SJSA1 (cell line): ENCODE results near the gene PLXNC1. TPM values are rescaled to one million over a fixed set of nuclear protein-coding genes. Genes with fewer than 3 reads are reported as not detected.

ENCODE experiments used
- DNase-seq, 2 experiments: peaks; one replicate each; pipeline ENCODE4 v3.0.0-alpha.2; 2015 to 2020; ENCODE audit warnings: low spot score in 2 of 2, low read depth in 1 of 2
- H3K27ac ChIP-seq: fragments of 250-450 bp; sonication (Bioruptor Pico); 2 replicates; pipeline ENCODE4 v1.5.1; 2020; ENCODE audit warnings: mild to moderate bottlenecking, moderate library complexity
- H3K27me3 ChIP-seq: fragments of 250-450 bp; sonication (Bioruptor Pico); replicated peaks from 2 replicates; pipeline ENCODE4 v1.5.1; 2020; ENCODE audit warnings: mild to moderate bottlenecking, moderate library complexity
- H3K36me3 ChIP-seq: fragments of 250-450 bp; sonication (Bioruptor Pico); 2 replicates; pipeline ENCODE4 v1.5.1; 2020; ENCODE audit warnings: mild to moderate bottlenecking
- H3K4me1 ChIP-seq: fragments of 250-450 bp; sonication (Bioruptor Pico); replicated peaks from 2 replicates; pipeline ENCODE4 v1.6.1; 2021; ENCODE audit warnings: mild to moderate bottlenecking
- H3K4me3 ChIP-seq: fragments of 250-450 bp; sonication (Bioruptor Pico); 2 replicates; pipeline ENCODE4 v1.5.1; 2020; ENCODE audit warnings: mild to moderate bottlenecking
- H3K9me3 ChIP-seq: fragments of 250-450 bp; sonication (Bioruptor Pico); replicated peaks from 2 replicates; pipeline ENCODE4 v1.5.1; 2020; ENCODE audit warnings: mild to moderate bottlenecking
- total RNA-seq: library from RNA; depleted of rRNA; stranded (reverse); fragments of >200 nt; shearing (Covaris generic); gene quantifications from 2 replicates; pipeline ENCODE4 v1.2.3, GENCODE V29; 2014

The PLXNC1 gene
- total RNA-seq, 1 experiment from 2014 or later, result 4.4 TPM

DNA sequence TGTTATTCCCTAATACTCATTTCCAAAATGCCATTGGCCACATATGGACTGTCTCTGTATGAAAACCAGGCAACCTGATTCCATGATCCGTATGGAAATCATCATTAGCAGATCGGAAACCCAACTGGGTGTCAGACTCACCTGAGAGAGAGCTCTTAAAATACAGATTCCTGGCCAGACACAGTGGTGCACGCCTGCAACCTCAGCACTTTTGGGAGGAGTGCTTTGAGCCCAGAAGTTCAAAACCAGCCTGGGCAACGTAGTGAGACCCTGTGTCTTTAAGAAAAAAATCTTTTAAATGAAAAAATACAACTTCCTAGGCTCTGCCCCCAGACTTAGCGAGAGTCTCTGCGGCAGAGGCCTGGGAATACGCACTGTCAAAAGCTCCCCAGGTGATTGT lies 37.4 kb downstream of the PLXNC1 start:
- no peak for DNase-seq
- H3K4me3 ChIP-seq, result no peak overlapping the region
- no peak overlapping the region for H3K27ac ChIP-seq
- H3K4me1 ChIP-seq, result no peaks in the 10 kb centered on the region
- no peaks in the 10 kb centered on the region for H3K36me3 ChIP-seq
- no peaks in the 10 kb centered on the region for H3K9me3 ChIP-seq
- H3K27me3 ChIP-seq, result peaks cover 4% of the 10 kb centered on the region; the same call in 1 of the 2 replicates

DNA sequence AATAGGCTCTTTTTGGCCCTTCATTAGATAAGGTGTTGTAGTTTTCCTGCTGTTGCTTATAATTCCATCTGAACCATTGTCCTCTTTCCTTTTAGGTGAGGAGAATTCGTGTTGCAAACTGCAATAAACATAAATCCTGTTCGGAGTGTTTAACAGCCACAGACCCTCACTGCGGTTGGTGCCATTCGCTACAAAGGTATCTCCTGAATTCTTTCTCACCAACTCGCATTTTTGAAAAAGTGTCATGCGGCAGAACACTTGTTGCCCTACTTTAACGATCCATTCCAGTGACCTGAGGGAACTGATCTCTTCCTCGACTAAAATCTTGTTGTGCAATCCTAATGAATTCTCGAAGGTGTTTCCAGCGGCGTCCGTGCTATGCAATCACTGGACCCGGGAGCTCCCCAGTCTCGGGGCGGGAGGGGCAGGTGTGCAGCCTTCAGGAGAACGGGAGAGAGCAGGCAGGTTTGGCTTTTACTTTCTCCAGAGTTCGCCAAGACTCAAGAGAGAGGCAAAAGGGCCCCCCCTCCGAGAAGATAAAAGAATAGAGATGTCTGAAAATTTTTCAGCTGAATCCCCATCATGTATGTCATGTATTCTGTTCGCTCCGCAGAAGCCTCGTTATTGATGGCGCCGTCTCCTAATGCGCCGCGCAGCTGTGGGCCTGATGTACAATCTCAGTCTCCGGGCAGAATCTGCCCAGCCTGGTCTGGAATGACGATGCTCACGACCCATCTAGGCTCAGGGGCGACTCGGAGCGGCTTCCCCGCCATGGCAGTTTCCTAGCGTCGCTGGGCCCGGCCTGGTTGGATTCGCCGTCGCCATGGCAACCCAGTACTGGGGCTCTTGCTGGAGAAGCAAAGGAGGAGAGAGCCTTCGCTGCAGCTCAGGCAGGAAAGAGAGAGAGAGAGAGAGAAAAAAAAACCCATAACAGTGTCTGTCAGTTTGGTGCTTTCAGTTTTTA lies 38.2 kb downstream of the PLXNC1 start:
- no peaks in the 10 kb centered on the region for H3K4me1 ChIP-seq
- no peak overlapping the region for H3K27ac ChIP-seq
- DNase-seq, result no peak
- no peaks in the 10 kb centered on the region for H3K9me3 ChIP-seq
- H3K27me3 ChIP-seq, result peaks cover 4% of the 10 kb centered on the region; the same call in 1 of the 2 replicates
- no peak overlapping the region for H3K4me3 ChIP-seq
- H3K36me3 ChIP-seq, result no peaks in the 10 kb centered on the region

GRCh38 chr12:94187361-94187760 lies 39.0 kb downstream of the PLXNC1 start:
- DNase-seq, result no peak
- H3K4me3 ChIP-seq, result no peak overlapping the region

GRCh38 chr12:94190623-94191022 lies 42.2 kb downstream of the PLXNC1 start:
- no peak for DNase-seq
- no peaks in the 10 kb centered on the region for H3K4me1 ChIP-seq
- no peak overlapping the region for H3K4me3 ChIP-seq
- H3K9me3 ChIP-seq, result no peaks in the 10 kb centered on the region
- no peaks in the 10 kb centered on the region for H3K27me3 ChIP-seq
- H3K27ac ChIP-seq, result no peak overlapping the region
- H3K36me3 ChIP-seq, result no peaks in the 10 kb centered on the region

More at GRCh38 chr12:94187361-94187760, 39.0 kb downstream of the PLXNC1 start:
- H3K27ac ChIP-seq, result no peak overlapping the region
- no peaks in the 10 kb centered on the region for H3K36me3 ChIP-seq
- peaks cover 4% of the 10 kb centered on the region; the same call in 1 of the 2 replicates for H3K27me3 ChIP-seq
- H3K9me3 ChIP-seq, result no peaks in the 10 kb centered on the region
- H3K4me1 ChIP-seq, result no peaks in the 10 kb centered on the region

GRCh38 chr12:94191023-94191422 lies 42.6 kb downstream of the PLXNC1 start:
- no peak overlapping the region for H3K27ac ChIP-seq
- no peak for DNase-seq
- H3K27me3 ChIP-seq, result no peaks in the 10 kb centered on the region
- no peaks in the 10 kb centered on the region for H3K36me3 ChIP-seq
- no peaks in the 10 kb centered on the region for H3K4me1 ChIP-seq
- H3K4me3 ChIP-seq, result no peak overlapping the region
- H3K9me3 ChIP-seq, result no peaks in the 10 kb centered on the region

- H3K27me3 ChIP-seq, result no peaks in the 10 kb centered on the region
- no peaks in the 10 kb centered on the region for H3K4me1 ChIP-seq
- H3K9me3 ChIP-seq, result no peaks in the 10 kb centered on the region
- no peak overlapping the region for H3K4me3 ChIP-seq
- H3K36me3 ChIP-seq, result no peaks in the 10 kb centered on the region
- no peak overlapping the region for H3K27ac ChIP-seq
- DNase-seq, result no peak
These were observed 43.4 kb downstream of the PLXNC1 start for GRCh38 chr12:94191811-94192210.

GRCh38 chr12:94192506-94192905 lies 44.1 kb downstream of the PLXNC1 start:
- H3K4me3 ChIP-seq, result no peak overlapping the region
- DNase-seq, result no peak
- H3K27ac ChIP-seq, result no peak overlapping the region
- H3K36me3 ChIP-seq, result no peaks in the 10 kb centered on the region
- H3K9me3 ChIP-seq, result no peaks in the 10 kb centered on the region
- no peaks in the 10 kb centered on the region for H3K27me3 ChIP-seq
- no peaks in the 10 kb centered on the region for H3K4me1 ChIP-seq

DNA sequence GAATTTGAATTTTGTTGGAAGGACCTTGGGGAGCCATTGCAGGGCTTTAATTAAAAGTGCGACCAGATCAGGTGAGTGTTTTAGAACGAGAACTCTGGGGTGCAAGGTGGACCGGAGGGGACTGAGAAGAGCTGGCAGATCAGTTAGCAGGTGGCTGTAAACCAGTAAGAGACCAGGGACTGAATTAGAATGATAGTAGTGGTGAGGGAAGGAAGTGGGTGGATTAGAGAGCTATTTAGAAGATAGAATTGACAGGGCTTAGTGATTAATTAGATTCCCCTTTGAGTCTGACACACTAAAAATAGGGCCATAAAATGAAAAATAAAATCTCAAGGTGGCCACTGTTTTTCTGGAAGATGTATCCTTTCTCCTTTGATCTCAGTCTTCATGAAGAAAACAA lies 44.8 kb downstream of the PLXNC1 start:
- no peaks in the 10 kb centered on the region for H3K27me3 ChIP-seq
- H3K36me3 ChIP-seq, result no peaks in the 10 kb centered on the region
- H3K4me1 ChIP-seq, result no peaks in the 10 kb centered on the region
- no peak overlapping the region for H3K27ac ChIP-seq
- no peak overlapping the region for H3K4me3 ChIP-seq
- no peak for DNase-seq
- no peaks in the 10 kb centered on the region; the same call in 1 of the 2 replicates for H3K9me3 ChIP-seq

GRCh38 chr12:94195483-94195882 lies 47.1 kb downstream of the PLXNC1 start:
- no peaks in the 10 kb centered on the region for H3K4me1 ChIP-seq
- no peak overlapping the region for H3K27ac ChIP-seq
- no peaks in the 10 kb centered on the region; the same call in 1 of the 2 replicates for H3K9me3 ChIP-seq
- H3K27me3 ChIP-seq, result no peaks in the 10 kb centered on the region
- H3K36me3 ChIP-seq, result no peaks in the 10 kb centered on the region
- no peak overlapping the region for H3K4me3 ChIP-seq
- DNase-seq, result no peak

GRCh38 chr12:94198469-94198868 lies 50.1 kb downstream of the PLXNC1 start:
- no peak for DNase-seq
- no peaks in the 10 kb centered on the region for H3K27me3 ChIP-seq

GRCh38 chr12:94198872-94199271 lies 50.5 kb downstream of the PLXNC1 start:
- DNase-seq, result no peak
- Histone ChIP-seq H3K36me3 (no peaks in the 10 kb centered on the region), H3K27ac (no peak overlapping the region), H3K9me3 (no peaks in the 10 kb centered on the region; the same call in 1 of the 2 replicates), H3K4me3 (no peak overlapping the region), H3K4me1 (no peaks in the 10 kb centered on the region), H3K27me3 (no peaks in the 10 kb centered on the region)

More at GRCh38 chr12:94198469-94198868, 50.1 kb downstream of the PLXNC1 start:
- Histone ChIP-seq H3K9me3 (no peaks in the 10 kb centered on the region; the same call in 1 of the 2 replicates), H3K4me3 (no peak overlapping the region), H3K27ac (no peak overlapping the region), H3K4me1 (no peaks in the 10 kb centered on the region), H3K36me3 (no peaks in the 10 kb centered on the region)

DNA sequence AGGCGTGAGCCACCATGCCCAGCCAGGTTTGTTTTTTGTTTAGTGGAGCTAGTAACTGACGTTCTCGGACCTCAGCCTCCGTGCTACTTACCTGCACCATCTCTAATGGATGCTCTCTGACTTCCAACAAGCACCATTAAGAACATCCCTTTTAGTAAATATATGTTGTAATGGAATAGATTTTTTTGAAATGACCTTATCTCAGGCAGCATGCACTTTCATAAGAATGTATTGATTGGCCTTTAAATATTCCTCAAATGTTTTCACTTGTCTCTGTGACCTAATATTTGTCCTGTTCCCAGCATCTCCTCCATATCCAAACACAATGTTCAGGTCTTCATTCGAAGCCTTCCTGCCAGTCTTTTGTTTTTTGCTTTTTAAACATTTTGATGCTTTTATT lies 51.7 kb downstream of the PLXNC1 start:
- H3K9me3 ChIP-seq, result no peaks in the 10 kb centered on the region; the same call in 1 of the 2 replicates
- H3K4me3 ChIP-seq, result no peak overlapping the region
- DNase-seq, result no peak
- no peak overlapping the region for H3K27ac ChIP-seq
- no peaks in the 10 kb centered on the region for H3K4me1 ChIP-seq
- H3K27me3 ChIP-seq, result no peaks in the 10 kb centered on the region
- no peaks in the 10 kb centered on the region for H3K36me3 ChIP-seq

DNA sequence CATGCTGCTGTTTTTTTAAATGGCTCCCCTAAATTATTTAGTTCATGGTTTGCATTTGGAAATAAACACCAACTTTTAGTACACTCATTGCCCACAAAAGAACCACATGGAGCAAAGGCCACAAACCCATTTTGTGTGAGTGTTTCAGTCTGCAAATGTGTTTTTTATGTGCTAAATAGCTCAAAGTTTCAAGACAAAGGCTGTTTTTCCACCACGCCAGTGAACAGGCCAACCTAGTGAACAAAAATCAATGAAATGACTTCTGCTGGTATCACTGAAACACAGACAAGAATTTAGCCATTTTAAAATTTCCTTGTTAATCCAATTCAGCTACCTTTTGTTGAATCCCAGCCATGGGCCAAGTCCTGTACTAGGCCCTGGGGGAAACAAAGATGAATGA lies 52.3 kb downstream of the PLXNC1 start:
- Histone ChIP-seq H3K9me3 (no peaks in the 10 kb centered on the region; the same call in 1 of the 2 replicates), H3K4me3 (no peak overlapping the region), H3K27me3 (no peaks in the 10 kb centered on the region), H3K36me3 (no peaks in the 10 kb centered on the region), H3K27ac (no peak overlapping the region), H3K4me1 (no peaks in the 10 kb centered on the region)
- DNase-seq, result no peak
